ENCODE measurements around the gene LRRC1.

Gene LRRC1

DNA sequence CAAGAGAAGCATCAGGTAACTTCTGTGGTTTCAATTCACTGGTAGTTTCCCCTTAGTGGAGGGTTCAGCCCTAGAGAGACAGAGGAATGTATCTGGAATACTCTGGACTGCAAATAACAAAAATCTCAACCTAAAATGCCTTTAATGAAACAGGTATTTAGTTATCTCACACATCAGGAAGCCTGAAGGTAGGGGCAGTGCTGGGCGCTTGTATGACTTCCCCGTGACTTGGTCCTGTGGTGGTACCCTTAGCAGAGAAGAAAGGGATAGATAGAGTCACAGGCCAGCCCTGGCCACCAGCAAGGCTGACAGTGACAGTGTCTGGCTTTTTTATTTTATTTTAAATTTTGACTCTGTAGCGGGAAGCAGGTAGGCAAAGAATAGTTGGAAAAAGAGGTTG is 14.9 kb downstream of the LRRC1 start:
- no peaks in the 10 kb centered on the region for H3K4me1 ChIP-seq (ENCODE audit: control insufficient read depth, insufficient read depth, low read length)
- no peak overlapping the region for H3K27ac ChIP-seq (ENCODE audit: low read depth, low read length)

GRCh38 chr6:53811082-53811481 is 16.3 kb downstream of the LRRC1 start:
- H3K36me3 ChIP-seq (ENCODE audit: control insufficient read depth, insufficient read depth, low read length): no peaks in the 10 kb centered on the region
- H3K4me3 ChIP-seq (ENCODE audit: low read length): no peak overlapping the region
- no peaks in the 10 kb centered on the region for H3K27me3 ChIP-seq (ENCODE audit: control insufficient read depth, insufficient read depth, low read length)
- no peak overlapping the region for H3K27ac ChIP-seq (ENCODE audit: low read depth, low read length)
- peaks cover 1% of the 10 kb centered on the region for H3K4me1 ChIP-seq (ENCODE audit: control insufficient read depth, insufficient read depth, low read length)
- no peak overlapping the region for H3K9ac ChIP-seq (ENCODE audit: low read length)

More for the DNA sequence above, 14.9 kb downstream of the LRRC1 start:
- H3K9ac ChIP-seq (ENCODE audit: low read length): no peak overlapping the region
- no peak overlapping the region for H3K4me3 ChIP-seq (ENCODE audit: low read length)
- no peaks in the 10 kb centered on the region for H3K36me3 ChIP-seq (ENCODE audit: control insufficient read depth, insufficient read depth, low read length)
- no peaks in the 10 kb centered on the region for H3K27me3 ChIP-seq (ENCODE audit: control insufficient read depth, insufficient read depth, low read length)

- peaks cover 5% of the 10 kb centered on the region for H3K4me1 ChIP-seq (ENCODE audit: control insufficient read depth, insufficient read depth, low read length)
- no peak overlapping the region for H3K27ac ChIP-seq (ENCODE audit: low read depth, low read length)
- H3K36me3 ChIP-seq (ENCODE audit: control insufficient read depth, insufficient read depth, low read length): no peaks in the 10 kb centered on the region
- H3K4me3 ChIP-seq (ENCODE audit: low read length): no peak overlapping the region
- H3K9ac ChIP-seq (ENCODE audit: low read length): no peak overlapping the region
- H3K27me3 ChIP-seq (ENCODE audit: control insufficient read depth, insufficient read depth, low read length): no peaks in the 10 kb centered on the region
Measured at GRCh38 chr6:53811746-53812145, 16.9 kb downstream of the LRRC1 start.

DNA sequence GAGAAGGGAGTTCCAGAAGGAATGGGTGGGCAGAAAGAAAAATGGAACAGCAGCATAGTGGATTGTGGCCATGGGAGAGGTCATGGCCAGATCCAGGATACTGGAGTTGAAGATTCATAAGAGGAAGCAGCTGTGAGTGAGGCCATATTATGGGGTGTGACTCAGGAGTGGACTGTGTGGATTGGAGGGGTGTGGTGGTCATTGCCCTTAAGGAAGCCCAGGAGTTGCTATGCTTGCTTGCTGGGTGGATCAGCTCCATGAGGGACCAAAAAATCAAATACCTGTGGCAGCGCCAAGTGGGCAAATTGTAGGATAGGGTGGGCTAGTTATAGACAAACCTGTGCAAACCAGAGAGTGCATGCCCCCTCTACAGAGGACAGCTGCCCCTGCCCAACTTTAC is 18.3 kb downstream of the LRRC1 start:
- H3K36me3 ChIP-seq (ENCODE audit: control insufficient read depth, insufficient read depth, low read length): no peaks in the 10 kb centered on the region
- no peak overlapping the region for H3K4me3 ChIP-seq (ENCODE audit: low read length)
- no peak overlapping the region for H3K9ac ChIP-seq (ENCODE audit: low read length)
- H3K27me3 ChIP-seq (ENCODE audit: control insufficient read depth, insufficient read depth, low read length): no peaks in the 10 kb centered on the region
- H3K27ac ChIP-seq (ENCODE audit: low read depth, low read length): no peak overlapping the region
- H3K4me1 ChIP-seq (ENCODE audit: control insufficient read depth, insufficient read depth, low read length): peaks cover 9% of the 10 kb centered on the region

DNA sequence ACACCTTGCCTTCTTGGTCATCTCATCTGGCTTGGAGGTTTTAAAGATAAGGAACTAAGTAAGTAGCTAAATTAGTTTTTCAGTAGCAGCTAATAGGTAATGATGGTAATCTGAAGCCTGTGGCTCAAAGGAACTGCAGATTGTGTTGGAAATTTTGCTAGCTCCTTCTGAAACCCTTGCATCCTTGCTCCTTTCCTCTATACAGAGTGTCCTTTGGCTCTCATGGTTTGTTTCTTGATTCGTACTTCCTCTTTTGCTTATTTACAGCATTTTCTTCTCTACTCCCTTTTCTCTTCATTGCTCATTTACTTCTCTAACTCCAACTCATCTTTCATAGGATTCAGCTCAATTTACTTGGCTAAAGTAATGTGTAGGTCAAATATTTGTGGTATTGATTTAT is 19.0 kb downstream of the LRRC1 start:
- H3K4me1 ChIP-seq (ENCODE audit: control insufficient read depth, insufficient read depth, low read length): peaks cover 9% of the 10 kb centered on the region
- no peaks in the 10 kb centered on the region for H3K27me3 ChIP-seq (ENCODE audit: control insufficient read depth, insufficient read depth, low read length)
- H3K27ac ChIP-seq (ENCODE audit: low read depth, low read length): no peak overlapping the region

DNA sequence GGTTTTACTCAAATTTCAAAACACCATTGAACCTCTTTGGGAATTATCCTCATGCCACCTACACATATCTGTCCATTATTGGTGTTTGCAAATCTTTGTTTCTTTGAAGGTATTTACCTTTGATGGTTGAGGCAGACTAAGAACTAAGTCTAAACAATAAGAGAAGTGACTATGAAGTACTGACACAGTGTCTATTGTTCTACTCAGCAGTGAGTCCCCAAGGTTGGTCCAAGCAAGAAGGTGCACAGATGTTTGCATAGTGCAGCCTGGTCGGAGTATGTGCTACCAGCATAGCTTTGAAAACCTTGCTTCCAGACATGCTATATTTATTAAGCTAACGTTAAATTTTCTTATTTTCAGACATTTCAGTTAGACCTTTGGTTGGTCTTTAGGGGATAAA is 19.5 kb downstream of the LRRC1 start:
- H3K27me3 ChIP-seq (ENCODE audit: control insufficient read depth, insufficient read depth, low read length): no peaks in the 10 kb centered on the region
- peaks cover 9% of the 10 kb centered on the region for H3K4me1 ChIP-seq (ENCODE audit: control insufficient read depth, insufficient read depth, low read length)
- no peaks in the 10 kb centered on the region for H3K36me3 ChIP-seq (ENCODE audit: control insufficient read depth, insufficient read depth, low read length)
- no peak overlapping the region for H3K9ac ChIP-seq (ENCODE audit: low read length)
- H3K4me3 ChIP-seq (ENCODE audit: low read length): no peak overlapping the region
- no peak overlapping the region for H3K27ac ChIP-seq (ENCODE audit: low read depth, low read length)

More for the DNA sequence above, 19.0 kb downstream of the LRRC1 start:
- Histone ChIP-seq H3K36me3 (ENCODE audit: control insufficient read depth, insufficient read depth, low read length) (no peaks in the 10 kb centered on the region), H3K9ac (ENCODE audit: low read length) (no peak overlapping the region), H3K4me3 (ENCODE audit: low read length) (no peak overlapping the region)

DNA sequence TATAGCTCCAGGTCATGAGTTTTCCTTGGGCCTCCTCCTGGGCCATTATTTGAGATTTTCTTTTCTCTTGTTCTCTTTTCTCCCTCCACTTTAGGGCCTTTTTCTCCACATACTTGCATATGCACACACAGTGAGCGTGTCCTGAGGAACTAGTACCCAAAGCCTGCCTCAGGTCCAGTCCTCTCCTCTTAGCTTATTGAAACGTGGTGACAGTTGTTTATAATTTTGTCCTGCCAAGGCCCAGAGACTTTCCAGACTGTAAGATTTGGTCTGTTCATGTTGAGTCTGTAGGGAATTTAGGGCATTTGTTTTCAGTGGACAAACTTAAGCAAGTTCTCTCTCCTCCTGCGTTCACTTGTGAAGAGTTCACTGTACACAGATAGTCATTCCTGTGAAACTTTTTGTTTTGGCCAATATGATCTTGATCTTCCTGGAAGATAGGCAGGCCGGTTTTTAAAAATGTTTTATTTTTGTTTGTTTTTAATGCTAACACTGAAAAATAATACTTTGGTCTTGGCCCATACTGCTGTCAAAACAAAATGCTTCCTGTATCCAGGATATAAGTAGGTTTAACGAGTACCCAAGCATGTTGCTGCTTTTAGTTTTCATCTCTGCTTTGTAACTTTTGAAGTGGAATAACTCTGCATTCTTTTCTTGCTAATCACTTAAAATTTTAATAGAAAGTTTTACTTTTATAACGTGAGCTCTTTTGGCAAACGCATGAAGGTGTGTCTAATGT is 20.7 kb downstream of the LRRC1 start:
- no peak overlapping the region for H3K4me3 ChIP-seq (ENCODE audit: low read length)
- H3K4me1 ChIP-seq (ENCODE audit: control insufficient read depth, insufficient read depth, low read length): peaks cover 9% of the 10 kb centered on the region
- H3K27ac ChIP-seq (ENCODE audit: low read depth, low read length): peak overlapping the region; percentile 20
- H3K9ac ChIP-seq (ENCODE audit: low read length): no peak overlapping the region
- no peaks in the 10 kb centered on the region for H3K36me3 ChIP-seq (ENCODE audit: control insufficient read depth, insufficient read depth, low read length)
- H3K27me3 ChIP-seq (ENCODE audit: control insufficient read depth, insufficient read depth, low read length): no peaks in the 10 kb centered on the region

DNA sequence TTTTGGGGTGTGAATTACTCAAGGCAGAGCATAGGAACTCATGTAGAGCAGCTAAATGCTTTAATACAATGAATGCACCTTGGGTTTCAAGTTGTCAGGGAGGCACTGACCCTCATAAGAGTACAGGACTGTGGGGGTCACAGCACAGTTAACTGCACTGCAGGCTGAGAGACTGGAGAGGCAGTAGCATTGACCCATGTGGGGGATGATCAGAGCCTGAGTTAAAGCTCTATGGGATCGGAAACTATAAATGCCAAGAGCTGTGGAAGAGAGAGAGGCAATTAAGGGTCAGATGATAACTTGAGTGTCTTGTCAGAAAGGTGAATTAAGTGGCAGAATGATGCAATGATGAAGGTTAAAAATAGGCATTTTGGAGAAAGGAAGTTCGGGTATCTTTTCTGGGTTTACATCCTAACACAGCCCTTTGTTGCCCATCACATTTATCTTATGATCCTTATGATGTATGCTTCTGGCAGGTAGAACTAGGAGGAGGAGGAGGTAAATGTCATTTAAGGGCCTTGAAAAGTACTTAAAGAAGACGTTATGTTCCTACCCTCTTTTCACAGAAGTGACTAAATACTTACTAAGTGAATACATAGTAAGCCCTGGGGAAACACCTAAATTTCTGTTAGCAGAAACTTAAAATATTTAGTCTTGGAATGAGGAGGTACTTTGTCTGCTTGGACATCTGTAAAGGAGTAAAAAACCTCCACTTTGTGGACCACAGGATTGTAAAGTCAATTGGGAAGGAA is 24.2 kb downstream of the LRRC1 start:
- H3K4me1 ChIP-seq (ENCODE audit: control insufficient read depth, insufficient read depth, low read length): peaks cover 15% of the 10 kb centered on the region
- H3K27ac ChIP-seq (ENCODE audit: low read depth, low read length): no peak overlapping the region
- no peak overlapping the region for H3K9ac ChIP-seq (ENCODE audit: low read length)
- no peaks in the 10 kb centered on the region for H3K27me3 ChIP-seq (ENCODE audit: control insufficient read depth, insufficient read depth, low read length)
- H3K36me3 ChIP-seq (ENCODE audit: control insufficient read depth, insufficient read depth, low read length): no peaks in the 10 kb centered on the region
- no peak overlapping the region for H3K4me3 ChIP-seq (ENCODE audit: low read length)

- no peak overlapping the region for H3K4me3 ChIP-seq (ENCODE audit: low read length)
- H3K27me3 ChIP-seq (ENCODE audit: control insufficient read depth, insufficient read depth, low read length): no peaks in the 10 kb centered on the region
- H3K4me1 ChIP-seq (ENCODE audit: control insufficient read depth, insufficient read depth, low read length): peaks cover 16% of the 10 kb centered on the region
- no peaks in the 10 kb centered on the region for H3K36me3 ChIP-seq (ENCODE audit: control insufficient read depth, insufficient read depth, low read length)
- no peak overlapping the region for H3K9ac ChIP-seq (ENCODE audit: low read length)
- no peak overlapping the region for H3K27ac ChIP-seq (ENCODE audit: low read depth, low read length)
Measured at GRCh38 chr6:53822401-53823125, 27.8 kb downstream of the LRRC1 start.

GRCh38 chr6:53824714-53825113 is 29.9 kb downstream of the LRRC1 start:
- H3K27me3 ChIP-seq (ENCODE audit: control insufficient read depth, insufficient read depth, low read length): no peaks in the 10 kb centered on the region
- H3K4me3 ChIP-seq (ENCODE audit: low read length): no peak overlapping the region
- peaks cover 15% of the 10 kb centered on the region for H3K4me1 ChIP-seq (ENCODE audit: control insufficient read depth, insufficient read depth, low read length)
- H3K36me3 ChIP-seq (ENCODE audit: control insufficient read depth, insufficient read depth, low read length): no peaks in the 10 kb centered on the region
- no peak overlapping the region for H3K27ac ChIP-seq (ENCODE audit: low read depth, low read length)
- H3K9ac ChIP-seq (ENCODE audit: low read length): no peak overlapping the region

- peaks cover 23% of the 10 kb centered on the region for H3K4me1 ChIP-seq (ENCODE audit: control insufficient read depth, insufficient read depth, low read length)
- no peaks in the 10 kb centered on the region for H3K27me3 ChIP-seq (ENCODE audit: control insufficient read depth, insufficient read depth, low read length)
- no peak overlapping the region for H3K9ac ChIP-seq (ENCODE audit: low read length)
- peak overlapping the region; percentile 40 for H3K4me3 ChIP-seq (ENCODE audit: low read length)
- no peaks in the 10 kb centered on the region for H3K36me3 ChIP-seq (ENCODE audit: control insufficient read depth, insufficient read depth, low read length)
- H3K27ac ChIP-seq (ENCODE audit: low read depth, low read length): no peak overlapping the region
Measured at GRCh38 chr6:53825532-53826321, 30.9 kb downstream of the LRRC1 start.

DNA sequence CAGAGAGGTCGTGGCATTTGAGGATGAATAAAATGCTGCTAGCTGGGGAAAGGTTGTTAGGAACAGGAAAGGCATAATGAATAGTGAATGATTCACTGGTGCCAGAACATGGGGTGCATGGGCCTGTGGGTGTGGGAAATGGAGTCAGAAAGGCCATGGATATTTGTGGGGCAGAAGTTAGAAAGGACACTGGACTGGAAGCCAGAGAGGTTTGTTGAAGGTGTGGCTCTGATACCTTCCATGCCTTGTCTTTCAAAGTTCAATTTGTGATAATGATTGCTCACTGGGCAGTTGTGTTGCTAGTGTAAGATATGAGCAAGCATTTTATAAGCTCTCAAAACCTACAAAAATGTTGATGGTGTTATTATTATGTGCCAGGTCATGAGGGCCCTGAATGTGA is 32.7 kb downstream of the LRRC1 start:
- H3K4me1 ChIP-seq (ENCODE audit: control insufficient read depth, insufficient read depth, low read length): peaks cover 20% of the 10 kb centered on the region
- H3K27ac ChIP-seq (ENCODE audit: low read depth, low read length): no peak overlapping the region
- no peaks in the 10 kb centered on the region for H3K36me3 ChIP-seq (ENCODE audit: control insufficient read depth, insufficient read depth, low read length)
- no peak overlapping the region for H3K4me3 ChIP-seq (ENCODE audit: low read length)
- H3K9ac ChIP-seq (ENCODE audit: low read length): no peak overlapping the region
- no peaks in the 10 kb centered on the region for H3K27me3 ChIP-seq (ENCODE audit: control insufficient read depth, insufficient read depth, low read length)

Data from rectal smooth muscle tissue (tissue), 1 donor.